ENCODE data around the gene EXD3. TPM values are rescaled to one million over a fixed set of nuclear protein-coding genes. Genes with fewer than 3 reads are reported as not detected.
A peak's percentile ranks its signal among the peaks of the same experiment; 100 is the strongest.

Gene EXD3
- total and polyA plus RNA-seq, 9 of the 15 experiments (the other 6 are each of a cell fraction or from before 2014, with no cell fraction given): 0.29 to 12.5 (median 3.9) TPM

GRCh38 chr9:137422604-137423513, at the start of gene EXD3, which contains the start of gene NOXA1 (continued):
- peak; percentile 52; the same call in 1 of the 2 replicates for TF ChIP-seq ZNF609 (CRISPR knock-in tag; IDR thresholded peaks at IDR 0.05; ENCODE audit: borderline replicate concordance)
- peak; percentile 65 for TF ChIP-seq TFAP4 (CRISPR knock-in tag; IDR thresholded peaks at IDR 0.05; ENCODE audit: borderline replicate concordance)
- peak in 1 of 2 experiments; percentile 91; a peak in 2 of 4 replicates for TF ChIP-seq BCLAF1 (IDR thresholded peaks at IDR 0.05; ENCODE audit: borderline replicate concordance in 1 of 2, control insufficient read depth in 1 of 2, low read depth in 2 of 2, low read length in 1 of 2)
- no peak for TF ChIP-seq HMG20B (CRISPR knock-in tag; IDR thresholded peaks at IDR 0.05)
- TF ChIP-seq ESRRA (IDR thresholded peaks at IDR 0.05; ENCODE audit: borderline replicate concordance, low read depth): peak; percentile 84; the same call in 1 of the 2 replicates
- peak; percentile 30; the same call in 1 of the 2 replicates for TF ChIP-seq NFIC (IDR thresholded peaks at IDR 0.05)
- TF ChIP-seq KDM4B (IDR thresholded peaks at IDR 0.05; ENCODE audit: borderline replicate concordance in 2 of 2, low read depth in 1 of 2): peak in 1 of 2 experiments; percentile 60; a peak in 1 of 4 replicates
- TF ChIP-seq KDM2B (CRISPR knock-in tag; IDR thresholded peaks at IDR 0.05): peak; percentile 63; the same call in 1 of the 2 replicates
- no peak for TF ChIP-seq NBN (IDR thresholded peaks at IDR 0.05; ENCODE audit: low read depth)
- TF ChIP-seq NFIX (CRISPR knock-in tag; IDR thresholded peaks at IDR 0.05; ENCODE audit: low read depth): no peak
- no peak for TF ChIP-seq ZBTB43 (CRISPR knock-in tag; IDR thresholded peaks at IDR 0.05)
